ENCODE results near the gene ZNF511.

DNA sequence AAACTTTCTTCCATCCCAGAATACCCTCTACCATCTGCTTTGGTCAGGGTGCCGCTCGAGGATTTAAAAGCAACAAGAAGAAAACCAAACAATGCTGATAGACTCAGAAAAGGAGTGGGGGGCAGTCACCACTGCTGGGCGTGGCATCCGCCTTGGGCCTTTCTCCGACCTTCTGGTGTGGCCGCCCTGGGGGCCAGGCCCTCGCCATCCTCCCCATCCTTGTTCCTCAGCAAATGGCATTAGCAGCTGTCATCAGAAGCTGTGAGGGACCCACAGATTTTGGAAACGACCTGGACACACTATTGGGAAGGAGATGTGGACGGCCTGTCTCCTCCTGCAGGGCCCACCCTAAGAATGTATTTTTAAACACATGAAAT is 4.0 kb downstream of the ZNF511 start:
- TF ChIP-seq, protein P1, sequence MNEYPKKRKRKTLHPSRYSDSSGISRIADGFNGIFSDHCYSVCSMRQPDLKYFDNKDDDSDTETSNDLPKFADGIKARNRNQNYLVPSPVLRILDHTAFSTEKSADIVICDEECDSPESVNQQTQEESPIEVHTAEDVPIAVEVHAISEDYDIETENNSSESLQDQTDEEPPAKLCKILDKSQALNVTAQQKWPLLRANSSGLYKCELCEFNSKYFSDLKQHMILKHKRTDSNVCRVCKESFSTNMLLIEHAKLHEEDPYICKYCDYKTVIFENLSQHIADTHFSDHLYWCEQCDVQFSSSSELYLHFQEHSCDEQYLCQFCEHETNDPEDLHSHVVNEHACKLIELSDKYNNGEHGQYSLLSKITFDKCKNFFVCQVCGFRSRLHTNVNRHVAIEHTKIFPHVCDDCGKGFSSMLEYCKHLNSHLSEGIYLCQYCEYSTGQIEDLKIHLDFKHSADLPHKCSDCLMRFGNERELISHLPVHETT (tag by site-specific recombination; IDR thresholded peaks at IDR 0.05), result no peak
- TF ChIP-seq, protein P2, sequence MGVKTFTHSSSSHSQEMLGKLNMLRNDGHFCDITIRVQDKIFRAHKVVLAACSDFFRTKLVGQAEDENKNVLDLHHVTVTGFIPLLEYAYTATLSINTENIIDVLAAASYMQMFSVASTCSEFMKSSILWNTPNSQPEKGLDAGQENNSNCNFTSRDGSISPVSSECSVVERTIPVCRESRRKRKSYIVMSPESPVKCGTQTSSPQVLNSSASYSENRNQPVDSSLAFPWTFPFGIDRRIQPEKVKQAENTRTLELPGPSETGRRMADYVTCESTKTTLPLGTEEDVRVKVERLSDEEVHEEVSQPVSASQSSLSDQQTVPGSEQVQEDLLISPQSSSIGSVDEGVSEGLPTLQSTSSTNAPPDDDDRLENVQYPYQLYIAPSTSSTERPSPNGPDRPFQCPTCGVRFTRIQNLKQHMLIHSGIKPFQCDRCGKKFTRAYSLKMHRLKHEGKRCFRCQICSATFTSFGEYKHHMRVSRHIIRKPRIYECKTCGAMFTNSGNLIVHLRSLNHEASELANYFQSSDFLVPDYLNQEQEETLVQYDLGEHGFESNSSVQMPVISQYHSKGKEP (tag by site-specific recombination; IDR thresholded peaks at IDR 0.05), result no peak
- TF ChIP-seq, protein P3, sequence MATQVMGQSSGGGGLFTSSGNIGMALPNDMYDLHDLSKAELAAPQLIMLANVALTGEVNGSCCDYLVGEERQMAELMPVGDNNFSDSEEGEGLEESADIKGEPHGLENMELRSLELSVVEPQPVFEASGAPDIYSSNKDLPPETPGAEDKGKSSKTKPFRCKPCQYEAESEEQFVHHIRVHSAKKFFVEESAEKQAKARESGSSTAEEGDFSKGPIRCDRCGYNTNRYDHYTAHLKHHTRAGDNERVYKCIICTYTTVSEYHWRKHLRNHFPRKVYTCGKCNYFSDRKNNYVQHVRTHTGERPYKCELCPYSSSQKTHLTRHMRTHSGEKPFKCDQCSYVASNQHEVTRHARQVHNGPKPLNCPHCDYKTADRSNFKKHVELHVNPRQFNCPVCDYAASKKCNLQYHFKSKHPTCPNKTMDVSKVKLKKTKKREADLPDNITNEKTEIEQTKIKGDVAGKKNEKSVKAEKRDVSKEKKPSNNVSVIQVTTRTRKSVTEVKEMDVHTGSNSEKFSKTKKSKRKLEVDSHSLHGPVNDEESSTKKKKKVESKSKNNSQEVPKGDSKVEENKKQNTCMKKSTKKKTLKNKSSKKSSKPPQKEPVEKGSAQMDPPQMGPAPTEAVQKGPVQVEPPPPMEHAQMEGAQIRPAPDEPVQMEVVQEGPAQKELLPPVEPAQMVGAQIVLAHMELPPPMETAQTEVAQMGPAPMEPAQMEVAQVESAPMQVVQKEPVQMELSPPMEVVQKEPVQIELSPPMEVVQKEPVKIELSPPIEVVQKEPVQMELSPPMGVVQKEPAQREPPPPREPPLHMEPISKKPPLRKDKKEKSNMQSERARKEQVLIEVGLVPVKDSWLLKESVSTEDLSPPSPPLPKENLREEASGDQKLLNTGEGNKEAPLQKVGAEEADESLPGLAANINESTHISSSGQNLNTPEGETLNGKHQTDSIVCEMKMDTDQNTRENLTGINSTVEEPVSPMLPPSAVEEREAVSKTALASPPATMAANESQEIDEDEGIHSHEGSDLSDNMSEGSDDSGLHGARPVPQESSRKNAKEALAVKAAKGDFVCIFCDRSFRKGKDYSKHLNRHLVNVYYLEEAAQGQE (tag by site-specific recombination; IDR thresholded peaks at IDR 0.05), result no peak
- no peak for TF ChIP-seq ZNF10 (tag by site-specific recombination; IDR thresholded peaks at IDR 0.05)

All from HEK293 (cell line).